Activated naive CD4-positive, alpha-beta T cell treated with Interleukin-2 at 50 U/mL for 16 hours (primary cell): ENCODE measurements around the gene PPP1R36.

ENCODE experiments used
- DNase-seq: peaks from one replicate; pipeline ENCODE4 v3.0.0-alpha.2; 2020

Gene PPP1R36

GRCh38 chr14:64572386-64573104 is 22.8 kb downstream of the PPP1R36 start:
- no peak for DNase-seq

- DNase-seq, result no peak
Observed at GRCh38 chr14:64573109-64573508, 23.3 kb downstream of the PPP1R36 start.

GRCh38 chr14:64574371-64575107 is 24.8 kb downstream of the PPP1R36 start:
- DNase-seq, result no peak

- DNase-seq, result no peak
Observed at GRCh38 chr14:64577211-64577610, 27.4 kb downstream of the PPP1R36 start.

GRCh38 chr14:64580467-64580866 is 30.7 kb downstream of the PPP1R36 start:
- DNase-seq, result no peak

- DNase-seq, result no peak
Observed at GRCh38 chr14:64581363-64581762, 31.6 kb downstream of the PPP1R36 start.

- DNase-seq, result no peak
Observed at GRCh38 chr14:64581817-64582216, 32.1 kb downstream of the PPP1R36 start.

GRCh38 chr14:64584190-64584589 is 34.4 kb downstream of the PPP1R36 start:
- no peak for DNase-seq

GRCh38 chr14:64591809-64592208 is 42.0 kb downstream of the PPP1R36 start:
- DNase-seq, result no peak

- no peak for DNase-seq
Observed at GRCh38 chr14:64594438-64594837, 44.7 kb downstream of the PPP1R36 start.

- DNase-seq, result no peak
Observed at GRCh38 chr14:64598404-64598803, 48.6 kb downstream of the PPP1R36 start.

GRCh38 chr14:64601571-64601970 is 51.8 kb downstream of the PPP1R36 start:
- no peak for DNase-seq

GRCh38 chr14:64602826-64603225 is 53.1 kb downstream of the PPP1R36 start:
- DNase-seq, result no peak

- no peak for DNase-seq
Observed at GRCh38 chr14:64604001-64604400, 54.2 kb downstream of the PPP1R36 start.

- no peak for DNase-seq
Observed at GRCh38 chr14:64604881-64605280, 55.1 kb downstream of the PPP1R36 start.

GRCh38 chr14:64605926-64606685 is 56.3 kb downstream of the PPP1R36 start:
- DNase-seq, result no peak

- DNase-seq, result no peak
Observed at GRCh38 chr14:64610049-64610746, 60.4 kb downstream of the PPP1R36 start.

GRCh38 chr14:64611358-64612020 is 61.7 kb downstream of the PPP1R36 start:
- no peak for DNase-seq

- no peak for DNase-seq
Observed at GRCh38 chr14:64612021-64612380, 62.2 kb downstream of the PPP1R36 start.

- no peak for DNase-seq
Observed at GRCh38 chr14:64612971-64613666, 63.4 kb downstream of the PPP1R36 start.

GRCh38 chr14:64614166-64614565 is 64.4 kb downstream of the PPP1R36 start:
- DNase-seq, result no peak

GRCh38 chr14:64614805-64615391 is 65.1 kb downstream of the PPP1R36 start:
- no peak for DNase-seq
